Naive B cell (primary cell): ENCODE measurements around the gene SACM1L. TPM values are rescaled to one million over a fixed set of nuclear protein-coding genes. Genes with fewer than 3 reads are reported as not detected.
A peak's percentile ranks its signal among the peaks of the same experiment; 100 is the strongest.

ENCODE experiments used
- ATAC-seq, 2 donors: fragments of 150-1000 bp; cut with Tn5 transposase; 2 replicates each; pipeline ENCODE4 v1.10.0; 2021; ENCODE audit warnings: low read depth in 2 of 2, mild to moderate bottlenecking in 2 of 2, moderate library complexity in 2 of 2
- DNase-seq: peaks from one replicate; pipeline ENCODE4 v3.0.0; 2022
- H3K27ac Mint-ChIP-seq, 6 donors: one replicate each; pipeline ENCODE4 v1.8.0; 2020 to 2022; ENCODE audit warnings: mild to moderate bottlenecking in 6 of 6, mixed read lengths in 6 of 6, moderate library complexity in 5 of 6, inconsistent platforms in 2 of 6
- H3K27me3 Mint-ChIP-seq, 3 donors: one replicate each; pipeline ENCODE4 v1.8.0; 2021 to 2022; ENCODE audit warnings: mixed read lengths in 3 of 3, mild to moderate bottlenecking in 1 of 3
- H3K36me3 Mint-ChIP-seq, 2 donors: one replicate each; pipeline ENCODE4 v1.8.0; 2020 to 2022; ENCODE audit warnings: mixed read lengths in 2 of 2, inconsistent platforms in 1 of 2, mild to moderate bottlenecking in 1 of 2
- H3K4me1 Mint-ChIP-seq, 3 donors: one replicate each; pipeline ENCODE4 v1.8.0; 2020 to 2022; ENCODE audit warnings: mixed read lengths in 3 of 3, inconsistent platforms in 1 of 3, mild to moderate bottlenecking in 1 of 3, moderate library complexity in 1 of 3
- H3K4me3 Mint-ChIP-seq, 8 donors: one replicate each; pipeline ENCODE4 v1.8.0; 2020 to 2022; ENCODE audit warnings: mild to moderate bottlenecking in 8 of 8, mixed read lengths in 8 of 8, moderate library complexity in 8 of 8, inconsistent platforms in 2 of 8
- H3K9me3 Mint-ChIP-seq, 7 donors: one replicate each; pipeline ENCODE4 v1.8.0; 2020 to 2022; ENCODE audit warnings: mixed read lengths in 7 of 7, mild to moderate bottlenecking in 5 of 7, inconsistent platforms in 2 of 7, moderate library complexity in 1 of 7
- polyA plus RNA-seq, 6 donors: library from polyadenylated mRNA; unstranded; fragments of 300-500 nt; fragmentation: Illumina TruSeq; gene quantifications; one replicate each; pipeline ENCODE4 v1.2.3, GENCODE V29; 2021; ENCODE audit warnings: low read depth in 6 of 6

Gene SACM1L
- polyA plus RNA-seq, 6 donors from 2014 or later, result 7.3 to 19.2 (median 15.4) TPM

GRCh38 chr3:45711931-45712330 is 22.7 kb downstream of the SACM1L start:
- Mint-ChIP-seq H3K36me3 (peaks cover 6 to 38% of the 10 kb centered on the region in 2 donors), H3K4me3 (no peak overlapping the region), H3K4me1 (peaks cover 0 to 7% (median 0%) of the 10 kb centered on the region in 3 donors), H3K9me3 (no peaks in the 10 kb centered on the region), H3K27me3 (no peaks in the 10 kb centered on the region), H3K27ac (peak overlapping the region in 1 of 6 donors; percentile 51)
- DNase-seq (no peak), ATAC-seq (no peak)

GRCh38 chr3:45712434-45713110 is 23.4 kb downstream of the SACM1L start:
- Mint-ChIP-seq H3K4me1 (peaks cover 0 to 5% (median 0%) of the 10 kb centered on the region in 3 donors), H3K27ac (peak overlapping the region in 1 of 6 donors; percentile 54), H3K36me3 (peaks cover under 1 to 36% of the 10 kb centered on the region in 2 donors), H3K27me3 (no peaks in the 10 kb centered on the region), H3K4me3 (peak overlapping the region in 1 of 8 donors; percentile 14), H3K9me3 (no peaks in the 10 kb centered on the region)
- DNase-seq (no peak), ATAC-seq (no peak)

- Mint-ChIP-seq H3K9me3 (no peaks in the 10 kb centered on the region), H3K27me3 (no peaks in the 10 kb centered on the region), H3K36me3 (peaks cover 7 to 30% of the 10 kb centered on the region in 2 donors), H3K4me3 (no peak overlapping the region), H3K4me1 (peaks cover 0 to under 1% (median 0%) of the 10 kb centered on the region in 3 donors), H3K27ac (no peak overlapping the region)
- ATAC-seq, result no peak
- no peak for DNase-seq
Measured at GRCh38 chr3:45715945-45716344, 26.7 kb downstream of the SACM1L start.

- DNase-seq, result no peak
- H3K4me1 Mint-ChIP-seq, result no peaks in the 10 kb centered on the region
- H3K27ac Mint-ChIP-seq, result no peak overlapping the region
- no peaks in the 10 kb centered on the region for H3K9me3 Mint-ChIP-seq
- H3K36me3 Mint-ChIP-seq, result peaks cover 7 to 27% of the 10 kb centered on the region in 2 donors
- H3K27me3 Mint-ChIP-seq, result no peaks in the 10 kb centered on the region
- H3K4me3 Mint-ChIP-seq, result no peak overlapping the region
- ATAC-seq, result no peak
Measured at GRCh38 chr3:45716790-45717336, 27.7 kb downstream of the SACM1L start.

- ATAC-seq (no peak), DNase-seq (no peak)
- Mint-ChIP-seq H3K36me3 (peaks cover 19 to 39% of the 10 kb centered on the region in 2 donors), H3K4me1 (no peaks in the 10 kb centered on the region), H3K27ac (peak overlapping the region in 2 of 6 donors; percentile 54 to 57), H3K4me3 (no peak overlapping the region), H3K27me3 (no peaks in the 10 kb centered on the region), H3K9me3 (no peaks in the 10 kb centered on the region)
Measured at GRCh38 chr3:45719655-45720487, 30.7 kb downstream of the SACM1L start.

- H3K4me3 Mint-ChIP-seq, result no peak overlapping the region
- no peaks in the 10 kb centered on the region for H3K9me3 Mint-ChIP-seq
- H3K36me3 Mint-ChIP-seq, result peaks cover 39 to 48% of the 10 kb centered on the region in 2 donors
- DNase-seq (no peak), ATAC-seq (no peak)
- H3K4me1 Mint-ChIP-seq, result peaks cover 4 to 17% (median 10%) of the 10 kb centered on the region in 3 donors
- peak overlapping the region in 1 of 6 donors; percentile 47 for H3K27ac Mint-ChIP-seq
- H3K27me3 Mint-ChIP-seq, result no peaks in the 10 kb centered on the region
Measured at GRCh38 chr3:45724911-45725310, 35.7 kb downstream of the SACM1L start.

GRCh38 chr3:45729614-45730013 is 40.4 kb downstream of the SACM1L start:
- Mint-ChIP-seq H3K27me3 (no peaks in the 10 kb centered on the region), H3K4me3 (no peak overlapping the region), H3K27ac (peak overlapping the region in 4 of 6 donors; percentile 20 to 87 (median 60)), H3K9me3 (no peaks in the 10 kb centered on the region), H3K36me3 (peaks cover 32 to 44% of the 10 kb centered on the region in 2 donors), H3K4me1 (peaks cover 13 to 22% (median 16%) of the 10 kb centered on the region in 3 donors)
- DNase-seq, result no peak
- ATAC-seq, result no peak

- Mint-ChIP-seq H3K27ac (peak overlapping the region in 5 of 6 donors; percentile 56 to 79 (median 65)), H3K9me3 (no peaks in the 10 kb centered on the region), H3K4me1 (peaks cover 13 to 21% (median 16%) of the 10 kb centered on the region in 3 donors), H3K36me3 (peaks cover 33 to 44% of the 10 kb centered on the region in 2 donors), H3K4me3 (peak overlapping the region in 3 of 8 donors; percentile 3 to 74 (median 4)), H3K27me3 (no peaks in the 10 kb centered on the region)
- DNase-seq (peak; percentile 19), ATAC-seq (peak; percentile 88 to 99)
Measured at GRCh38 chr3:45730409-45731154, 41.4 kb downstream of the SACM1L start.

- Mint-ChIP-seq H3K4me3 (no peak overlapping the region), H3K4me1 (peaks cover 15 to 21% (median 20%) of the 10 kb centered on the region in 3 donors), H3K36me3 (peaks cover 44 to 54% of the 10 kb centered on the region in 2 donors), H3K27me3 (no peaks in the 10 kb centered on the region), H3K27ac (peak overlapping the region in 4 of 6 donors; percentile 1 to 71 (median 32)), H3K9me3 (no peaks in the 10 kb centered on the region)
- no peak for DNase-seq
- no peak for ATAC-seq
Measured at GRCh38 chr3:45736707-45737106, 47.5 kb downstream of the SACM1L start.

- Mint-ChIP-seq H3K9me3 (no peaks in the 10 kb centered on the region), H3K27ac (peak overlapping the region in 4 of 6 donors; percentile 1 to 71 (median 50)), H3K36me3 (peaks cover 39 to 49% of the 10 kb centered on the region in 2 donors), H3K4me1 (peaks cover 20 to 26% (median 25%) of the 10 kb centered on the region in 3 donors), H3K4me3 (no peak overlapping the region), H3K27me3 (no peaks in the 10 kb centered on the region)
- DNase-seq (no peak), ATAC-seq (no peak)
Measured at GRCh38 chr3:45737234-45737633, 48.0 kb downstream of the SACM1L start.

- ATAC-seq, result no peak
- H3K36me3 Mint-ChIP-seq, result peaks cover 35 to 36% of the 10 kb centered on the region in 2 donors
- no peak overlapping the region for H3K4me3 Mint-ChIP-seq
- no peaks in the 10 kb centered on the region for H3K27me3 Mint-ChIP-seq
- DNase-seq, result no peak
- H3K4me1 Mint-ChIP-seq, result peaks cover 22 to 30% (median 28%) of the 10 kb centered on the region in 3 donors
- peak overlapping the region in 5 of 6 donors; percentile 7 to 93 (median 72) for H3K27ac Mint-ChIP-seq
- no peaks in the 10 kb centered on the region for H3K9me3 Mint-ChIP-seq
Measured at GRCh38 chr3:45739991-45740390, 50.8 kb downstream of the SACM1L start.

GRCh38 chr3:45741247-45741646 is 52.1 kb downstream of the SACM1L start:
- DNase-seq (no peak), ATAC-seq (no peak)
- Mint-ChIP-seq H3K4me3 (peak overlapping the region in 4 of 8 donors; percentile 62 to 79 (median 64)), H3K9me3 (no peaks in the 10 kb centered on the region), H3K27ac (peak overlapping the region; percentile 78 to 97 (median 94)), H3K27me3 (no peaks in the 10 kb centered on the region), H3K36me3 (peaks cover 27 to 31% of the 10 kb centered on the region in 2 donors), H3K4me1 (peaks cover 22 to 30% (median 28%) of the 10 kb centered on the region in 3 donors)
